Psoas muscle (tissue), 8 donors: ENCODE results near the gene KIF2C. TPM values are rescaled to one million over a fixed set of nuclear protein-coding genes. Genes with fewer than 3 reads are reported as not detected.

Experiments used
- ATAC-seq, 4 donors: fragments of 200-7000 bp; cut with Tn5 transposase; one replicate each; pipeline ENCODE4 v1.9.1; 2020; ENCODE audit warnings: moderate library complexity in 3 of 4, mild to moderate bottlenecking in 2 of 4
- DNase-seq, 2 donors: peaks; one replicate each; pipeline ENCODE4 v3.0.0-alpha.2; 2020
- H3K27ac ChIP-seq: fragments of 200-600 bp; one replicate; pipeline ENCODE4 v1.8.0; 2022
- H3K27me3 ChIP-seq, 3 donors: fragments of 200-600 bp in 1 of 3; one replicate each; pipeline versions ENCODE4 v1.6.1 to v1.8.0; 2013 to 2022; ENCODE audit warnings: low read length in 2 of 3, mild to moderate bottlenecking in 2 of 3, moderate library complexity in 1 of 3; ENCODE audit not compliant: insufficient read depth in 3 of 3
- H3K36me3 ChIP-seq, 2 donors: fragments of 200-600 bp in 1 of 2; one replicate each; pipeline versions ENCODE4 v1.6.1 to v1.8.0; 2013 to 2022; ENCODE audit warnings: low read depth in 1 of 2, mild to moderate bottlenecking in 1 of 2, moderate library complexity in 1 of 2; ENCODE audit not compliant: insufficient read depth in 1 of 2
- H3K4me1 ChIP-seq: fragments of 200-600 bp; one replicate; pipeline ENCODE4 v1.8.0; 2022
- H3K4me3 ChIP-seq: fragments of 200-600 bp; one replicate; pipeline ENCODE4 v1.8.0; 2022; ENCODE audit warnings: mild to moderate bottlenecking
- H3K9me3 ChIP-seq: fragments of 200-600 bp; one replicate; pipeline ENCODE4 v1.8.0; 2022
- CTCF ChIP-seq: fragments of 200-600 bp; IDR thresholded peaks from one replicate; pipeline ENCODE4 v1.8.0; 2022; ENCODE audit warnings: antibody characterized with exemption
- WGBS, 3 donors: extraction: QIAGEN DNeasy Blood & Tissue Kit; methylation state at CpG; one replicate each; pipeline versions ENCODE4 v1.1.6 to v1.1.7; 2013; 5-methylcytosine and 5-hydroxymethylcytosine counted together
- intact Hi-C, 2 donors: fragments of 100-400 bp; cut with DNase I; formaldehyde crosslinking; loops; one replicate each; pipeline versions ENCODE4 v1.11.0 to v1.14.2; 2022
- polyA plus RNA-seq, 3 donors: library from polyadenylated mRNA; stranded (reverse); fragments of 200-250 nt; gene quantifications; one replicate each; pipeline ENCODE4 v1.2.3, GENCODE V29; 2013
- total RNA-seq, 4 donors: library from RNA; stranded (reverse); fragmentation: NEBNext Ultra II Directional in 2 of 4; extraction: Animal tissue kit (Norgen Biotek cat#: 25700) in 2 of 4; gene quantifications; one replicate each; pipeline versions ENCODE4 v1.2.1 to v1.2.4, GENCODE V29; 2021 to 2023
- donor health status: healthy with polysubstance abuse.
- donor health status: DM: no; HTN: no; CAD: no; lungs with moderate emphysema.
- donor health status: Bipolar disorder and iron deficiency.
- donor health status: healthy.
- donor health status: DM: yes; HTN: yes; CAD: no.
- donor health status: DM: no; HTN: no; CAD: no.
- donor health status: DM: no; HTN: no; CAD: no.
- donor health status: DM: yes; HTN: yes; CAD: no.

KIF2C gene
- total and polyA plus RNA-seq, 7 donors, result 0.23 to 1.2 (median 0.38) TPM

GRCh38 chr1:44805311-44806024, 65.8 kb downstream of the KIF2C start:
- ATAC-seq, result no peak
- Histone ChIP-seq H3K27me3 (no peaks in the 10 kb centered on the region), H3K4me1 (peaks cover 35% of the 10 kb centered on the region), H3K4me3 (no peak overlapping the region), H3K9me3 (no peaks in the 10 kb centered on the region), H3K36me3 (peaks cover 0 to 39% of the 10 kb centered on the region in 2 donors), H3K27ac (peak overlapping the region; percentile 94)
- intact Hi-C loops, result no loop called here
- no peak for TF ChIP-seq CTCF
- peak in 1 of 2 donors; percentile 38 for DNase-seq
- 92 to 96% (median 94%) methylated on average over 19 to 20 of the region's 20 CpGs for WGBS, 3 donors

- peaks cover 35% of the 10 kb centered on the region for H3K4me1 ChIP-seq
- no peaks in the 10 kb centered on the region for H3K9me3 ChIP-seq
- no peak for ATAC-seq
- no peak for TF ChIP-seq CTCF
- intact Hi-C loops, result no loop called here
- 84 to 91% (median 91%) methylated on average over 58 to 70 of the region's 70 CpGs for WGBS, 3 donors
- peak overlapping the region; percentile 94 for H3K27ac ChIP-seq
- no peaks in the 10 kb centered on the region for H3K27me3 ChIP-seq
- DNase-seq, result peak in 1 of 2 donors; percentile 62
- H3K4me3 ChIP-seq, result no peak overlapping the region
- H3K36me3 ChIP-seq, result peaks cover 0 to 39% of the 10 kb centered on the region in 2 donors
These were observed 66.5 kb downstream of the KIF2C start for GRCh38 chr1:44806025-44806703.

- no peaks in the 10 kb centered on the region for H3K27me3 ChIP-seq
- H3K9me3 ChIP-seq, result no peaks in the 10 kb centered on the region
- ATAC-seq (peak in 1 of 4 donors; percentile 1), DNase-seq (peak in 1 of 2 donors; percentile 49)
- intact Hi-C loops, result no loop called here
- peaks cover 35% of the 10 kb centered on the region for H3K4me1 ChIP-seq
- H3K36me3 ChIP-seq, result peaks cover 0 to 39% of the 10 kb centered on the region in 2 donors
- peak within 1 kb of the TSS; percentile 94 for H3K27ac ChIP-seq
- no peak for TF ChIP-seq CTCF
- WGBS, 3 donors, result 25 to 40% (median 25%) methylated on average over 7 of the region's 7 CpGs
- peak within 1 kb of the TSS; percentile 51 for H3K4me3 ChIP-seq
These were observed 67.2 kb downstream of the KIF2C start, which contains the start of gene DYNLT4 for GRCh38 chr1:44806704-44807363. DYNLT4 (minus strand) TSS chr1:44807351; CDS start chr1:44806668, 683 bp downstream.

GRCh38 chr1:44807364-44808062, 67.9 kb downstream of the KIF2C start:
- 10 to 16% (median 12%) methylated on average over 16 of the region's 16 CpGs for WGBS, 3 donors
- ATAC-seq, result peak; percentile 72 to 86 (median 82)
- H3K27ac ChIP-seq, result peak overlapping the region; percentile 94
- intact Hi-C loops, result no loop called here
- peaks cover 32% of the 10 kb centered on the region for H3K4me1 ChIP-seq
- H3K36me3 ChIP-seq, result peaks cover 0 to 38% of the 10 kb centered on the region in 2 donors
- no peaks in the 10 kb centered on the region for H3K27me3 ChIP-seq
- DNase-seq, result peak; percentile 96 to 97
- no peaks in the 10 kb centered on the region for H3K9me3 ChIP-seq
- H3K4me3 ChIP-seq, result peak overlapping the region; percentile 51
- TF ChIP-seq CTCF, result no peak
